GM19468 (cell line): ENCODE measurements around the gene EMP2.
"Not testable (repeated sequence)": the region's sequence is repeated elsewhere in the genome, so short reads cannot be mapped to it uniquely, and the experiment has no call there.

ENCODE experiments used
- ATAC-seq: cut with Tn5 transposase; IDR thresholded peaks from one replicate; pipeline ENCODE4 v1.9.1; 2021; ENCODE audit warnings: mild to moderate bottlenecking, moderate library complexity, moderate number of reproducible peaks; ENCODE audit not compliant: unreplicated experiment; ENCODE audit errors: extremely low read depth

EMP2 gene

DNA sequence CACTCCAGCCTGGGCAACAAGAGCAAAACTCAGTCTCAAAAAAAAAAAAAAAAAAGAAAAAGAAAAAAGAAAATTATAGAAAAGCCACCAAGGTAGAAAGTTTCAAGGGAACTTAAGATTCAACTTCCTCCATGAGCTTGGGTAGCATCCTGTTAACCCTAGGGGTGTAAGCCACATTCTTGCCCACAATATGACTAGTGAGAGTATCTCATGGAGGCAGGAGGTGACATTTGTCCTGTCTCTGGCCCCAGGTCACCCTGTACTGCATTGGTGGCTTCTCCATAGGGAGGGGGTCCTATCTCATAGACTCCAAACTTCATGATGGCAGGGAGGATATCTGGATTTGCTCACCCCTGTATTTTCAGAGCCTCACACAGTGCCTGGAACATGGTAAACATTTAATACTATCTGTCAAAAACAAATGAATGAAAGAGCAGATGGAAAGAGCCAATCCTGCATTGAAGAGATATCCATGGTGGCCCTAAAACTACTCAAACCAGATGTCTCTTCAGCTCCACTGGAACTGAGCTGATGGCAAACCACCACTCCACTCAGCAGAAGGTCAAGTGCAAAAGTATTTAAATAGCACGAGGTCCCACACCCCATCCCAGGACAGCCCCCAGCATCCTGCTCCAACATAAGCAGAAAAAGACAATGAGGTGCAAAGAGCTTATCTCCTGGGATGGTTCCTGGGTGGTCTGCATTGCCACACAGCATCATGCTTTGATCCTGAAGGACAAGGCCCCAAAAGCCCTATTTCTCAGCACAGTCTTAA, 50.3 kb downstream of the EMP2 start:
- no peak for ATAC-seq

DNA sequence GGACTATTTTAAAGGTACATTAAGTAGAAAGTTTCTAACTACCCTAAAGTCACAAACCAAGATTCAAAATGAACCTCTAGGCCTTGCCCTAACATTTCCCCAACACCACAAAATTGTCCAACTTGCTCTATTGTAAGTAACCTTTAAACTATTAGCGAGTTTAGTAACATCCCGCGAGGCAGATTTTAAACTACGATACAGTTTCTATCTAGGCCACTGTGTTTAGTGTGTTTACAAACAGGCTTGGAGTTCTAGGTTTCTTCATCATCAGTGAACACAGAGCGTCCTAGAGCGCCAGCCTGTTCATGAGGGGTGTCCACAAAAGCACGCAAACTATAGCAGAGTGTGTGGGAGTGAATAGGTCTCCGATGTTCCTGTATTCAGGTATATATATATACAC, 51.8 kb downstream of the EMP2 start:
- ATAC-seq = no peak

DNA sequence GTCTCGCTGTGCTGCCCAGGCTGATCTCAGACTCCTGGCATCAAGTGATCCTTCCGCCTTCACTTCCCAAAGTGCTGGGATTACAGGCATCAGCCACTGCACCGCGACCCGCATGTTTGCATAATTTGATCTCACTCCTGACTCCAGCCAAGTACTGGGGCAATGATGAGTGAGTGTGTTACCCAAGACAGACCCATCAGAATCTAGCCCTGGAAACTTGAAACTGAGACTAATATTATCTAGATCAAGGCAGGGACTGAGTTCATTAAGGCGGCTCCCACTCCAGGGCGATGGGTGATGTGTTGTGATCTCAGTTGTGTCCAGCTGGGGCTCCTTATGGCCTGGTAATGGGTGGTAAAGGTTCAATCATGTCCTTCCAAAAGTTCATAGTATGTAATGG, 53.4 kb downstream of the EMP2 start:
- no peak for ATAC-seq

DNA sequence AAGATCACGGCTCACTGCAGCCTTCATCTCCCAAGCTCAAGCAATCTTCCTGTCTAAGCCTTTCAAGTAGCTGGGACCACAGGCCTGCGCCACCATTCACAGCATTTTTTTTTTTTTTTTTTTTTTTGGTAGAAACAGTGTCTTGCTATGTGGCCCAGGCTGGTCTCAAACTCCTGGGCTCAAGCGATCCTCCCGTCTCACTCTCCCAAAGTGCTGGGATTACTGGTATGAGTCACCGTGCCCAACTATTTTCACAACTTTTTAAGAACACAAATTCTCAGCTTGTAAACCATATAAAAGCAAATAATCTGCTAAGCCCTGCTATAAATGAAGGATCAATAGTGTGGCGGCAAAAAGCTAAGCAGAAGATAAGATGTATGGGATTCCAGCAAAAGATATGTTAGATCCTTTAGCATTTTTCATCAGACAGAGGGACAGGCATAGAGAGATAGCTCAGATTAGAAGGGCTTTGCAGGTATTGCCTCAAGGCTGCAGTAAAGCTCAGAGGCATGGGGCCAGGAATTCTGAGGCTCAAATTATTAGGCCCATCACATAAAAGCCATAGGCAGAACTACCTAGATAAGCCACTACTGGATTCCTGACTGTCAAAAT, 55.1 kb downstream of the EMP2 start:
- ATAC-seq = no peak

DNA sequence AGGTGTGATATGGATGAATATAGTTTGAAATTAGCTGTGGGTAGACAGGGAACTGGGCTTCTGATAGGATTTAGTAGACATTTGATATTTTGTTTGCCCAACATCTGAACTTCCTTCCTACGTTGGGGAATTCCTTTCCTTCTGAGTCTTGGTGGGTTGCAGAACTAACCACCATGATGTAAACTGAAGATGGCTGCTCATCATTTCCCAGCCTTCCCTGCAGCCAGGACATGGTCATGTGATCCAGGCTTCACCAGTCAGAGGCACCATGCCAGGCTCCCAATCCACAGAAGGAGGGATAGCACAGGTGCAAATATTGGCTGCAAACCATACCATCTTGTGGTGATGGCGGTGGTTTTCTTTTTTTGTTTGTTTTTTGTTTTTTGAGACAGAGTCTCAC, 57.4 kb downstream of the EMP2 start:
- no peak for ATAC-seq

DNA sequence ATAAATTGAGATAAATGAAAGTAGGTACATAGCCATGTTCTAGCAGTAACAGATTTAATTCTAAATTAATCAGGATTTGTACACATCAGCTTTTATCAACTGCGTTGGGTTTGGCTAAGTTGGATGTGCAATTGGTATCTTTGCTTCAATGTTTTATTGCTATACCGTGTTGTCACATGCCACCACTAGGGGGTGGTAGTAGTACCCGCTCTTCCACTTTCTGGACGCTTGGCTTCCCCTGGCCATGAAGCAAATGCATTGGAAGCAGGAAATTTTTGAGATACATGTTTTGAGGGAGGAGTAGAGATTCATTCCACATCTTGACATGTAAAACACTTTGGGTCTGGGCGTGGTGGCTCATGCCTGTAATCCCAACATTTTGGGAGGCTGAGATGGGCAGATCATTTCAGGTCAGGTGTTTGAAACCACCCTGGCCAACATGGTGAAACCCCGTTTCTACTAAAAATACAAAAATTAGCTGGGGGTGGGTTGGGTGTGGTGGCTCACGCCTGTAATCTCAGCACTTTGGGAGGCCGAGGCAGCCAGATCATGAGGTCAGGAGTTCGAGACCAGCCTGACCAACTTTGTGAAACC, 58.6 kb downstream of the EMP2 start:
- no peak for ATAC-seq

DNA sequence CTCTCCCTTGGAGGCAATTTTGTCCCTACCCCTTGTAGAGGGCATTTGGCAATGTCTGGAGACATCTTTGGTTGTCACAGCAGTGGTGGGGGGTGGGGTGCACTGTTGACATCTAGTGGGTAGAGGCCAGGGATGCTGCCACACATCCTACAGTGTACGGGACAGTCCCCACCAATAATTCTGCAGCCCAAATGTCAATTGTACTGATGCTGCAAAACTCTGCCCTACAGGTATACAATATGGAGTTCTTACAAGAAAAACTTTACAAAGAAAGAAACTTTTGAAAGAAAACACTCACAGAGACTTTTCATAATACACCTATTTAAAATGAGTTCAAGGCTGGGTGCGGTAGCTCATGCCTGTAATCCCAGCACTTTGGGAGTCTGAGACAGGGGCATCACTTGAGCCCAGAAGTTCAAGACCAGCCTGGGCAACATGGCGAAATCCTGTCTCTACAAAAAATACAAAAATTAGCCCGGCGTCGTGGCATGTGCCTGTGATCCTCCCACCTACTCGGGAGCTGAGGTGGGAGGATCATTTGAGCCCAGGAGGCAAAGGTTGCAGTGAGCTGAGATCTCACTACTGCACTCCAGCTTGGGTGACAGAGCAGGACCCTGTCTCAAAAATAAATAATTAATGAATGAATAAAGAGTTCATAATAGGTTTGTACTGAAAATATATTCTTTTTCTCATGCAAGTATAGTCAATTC, 59.4 kb downstream of the EMP2 start:
- no peak for ATAC-seq

DNA sequence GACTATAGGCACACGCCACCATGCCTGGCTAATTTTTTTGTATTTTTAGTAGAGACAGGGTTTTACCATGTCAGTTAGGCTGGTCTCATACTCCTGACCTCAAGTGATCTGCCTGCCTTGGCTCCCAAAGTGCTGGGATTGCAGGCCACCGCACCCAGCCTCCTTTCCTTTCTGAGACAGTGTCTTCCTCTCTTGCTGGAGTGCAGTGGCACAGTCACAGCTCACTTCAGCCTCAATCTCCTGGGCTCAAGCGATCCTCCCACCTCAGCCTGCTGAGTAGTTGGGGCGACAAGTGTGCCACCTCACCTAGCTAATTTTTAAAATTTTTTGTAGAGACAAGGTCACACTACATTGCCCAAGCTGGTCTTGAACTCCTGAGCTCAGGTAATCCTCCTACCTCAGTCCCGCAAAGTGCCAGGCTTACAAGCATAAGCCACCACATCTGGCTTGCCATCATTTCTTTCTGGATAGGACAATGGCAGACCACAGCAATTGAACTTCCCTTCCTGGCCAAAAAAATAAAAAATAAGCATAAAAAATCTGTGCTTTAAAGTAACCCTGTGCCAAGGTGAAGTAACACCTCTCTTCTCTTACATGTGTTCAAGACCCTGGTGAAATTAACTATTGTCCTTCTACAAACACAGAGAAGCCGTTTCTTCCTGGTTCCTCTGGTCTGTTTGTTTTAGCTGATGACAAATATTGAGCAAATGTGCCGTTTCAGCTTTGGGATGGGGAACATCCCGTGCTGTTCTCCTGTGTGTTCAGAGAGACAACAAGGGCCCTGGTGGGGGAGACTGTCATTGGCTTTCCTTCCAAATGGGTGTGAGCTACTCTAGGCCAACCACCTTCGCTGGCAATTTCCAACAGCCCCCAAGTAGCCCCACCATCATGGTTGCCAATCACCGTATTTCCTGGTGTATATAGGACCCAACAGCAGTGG, 60.2 kb downstream of the EMP2 start:
- ATAC-seq = no peak

DNA sequence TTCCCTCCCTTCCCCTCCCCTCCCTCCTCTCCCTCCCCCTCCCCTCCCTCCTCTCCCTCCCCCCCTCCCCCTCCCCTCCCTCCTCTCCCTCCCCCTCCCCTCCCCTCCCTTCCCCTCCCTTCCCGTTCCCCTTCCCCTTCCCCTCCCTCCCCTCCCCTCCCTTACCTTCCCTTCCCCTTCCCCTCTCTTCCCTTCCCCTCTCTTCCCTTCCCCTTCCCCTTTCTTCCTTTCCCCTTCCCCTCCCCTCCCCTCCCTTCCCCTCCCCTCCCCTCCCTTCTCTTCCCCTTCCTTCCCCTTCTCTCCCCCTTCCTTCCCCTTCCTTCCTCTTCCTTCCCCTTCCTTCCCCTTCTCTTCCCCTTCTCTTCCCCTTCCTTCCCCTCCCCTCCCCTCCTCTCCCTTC, 61.1 kb downstream of the EMP2 start:
- no peak for ATAC-seq

DNA sequence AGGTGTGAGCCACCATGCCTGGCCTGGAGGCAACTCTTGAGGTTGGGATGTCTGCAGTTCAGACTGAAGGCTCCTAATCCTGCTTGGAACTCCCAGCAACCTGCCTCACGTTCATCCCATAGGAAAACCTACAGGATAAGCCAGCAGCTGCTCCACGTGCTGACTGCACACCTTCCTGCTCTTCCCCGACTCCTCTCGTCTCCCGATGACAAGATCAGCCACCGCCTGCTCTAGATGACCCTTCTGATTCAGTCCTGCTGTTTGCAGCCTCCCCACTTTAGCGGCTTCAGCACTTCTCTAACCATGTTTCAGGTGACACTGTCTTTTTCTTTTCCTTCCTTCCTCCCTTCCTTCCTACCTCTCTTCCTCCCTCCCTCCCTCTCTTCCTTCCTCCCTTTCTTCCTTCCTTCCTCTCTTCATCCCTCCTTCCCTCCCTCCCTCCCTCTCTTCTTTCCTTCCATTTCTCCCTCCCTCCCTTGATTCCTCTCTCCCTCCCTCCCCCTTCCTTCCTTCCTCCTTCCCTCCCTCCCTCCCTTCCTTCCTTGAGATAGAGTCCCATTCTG, 61.8 kb downstream of the EMP2 start:
- no peak for ATAC-seq

DNA sequence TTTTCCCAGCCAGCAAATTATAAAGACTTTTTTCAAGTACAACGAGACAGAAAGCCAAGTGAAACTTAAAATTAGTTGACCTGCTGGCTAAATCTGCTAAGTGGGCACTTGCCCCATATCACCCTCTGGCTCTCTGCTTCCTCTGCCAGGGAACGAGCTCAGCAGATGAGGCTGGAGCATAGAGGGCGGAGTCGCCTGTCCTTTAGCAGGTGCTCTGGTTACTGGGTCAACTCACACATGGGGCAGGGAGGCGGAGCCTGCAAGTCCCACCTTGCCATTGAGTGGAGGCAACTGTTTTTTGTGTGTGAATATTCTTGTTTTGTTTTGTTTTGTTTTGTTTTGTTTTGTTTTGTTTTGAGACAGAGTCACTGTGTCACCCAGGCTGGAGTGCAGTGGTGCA, 62.5 kb downstream of the EMP2 start:
- ATAC-seq = no peak

DNA sequence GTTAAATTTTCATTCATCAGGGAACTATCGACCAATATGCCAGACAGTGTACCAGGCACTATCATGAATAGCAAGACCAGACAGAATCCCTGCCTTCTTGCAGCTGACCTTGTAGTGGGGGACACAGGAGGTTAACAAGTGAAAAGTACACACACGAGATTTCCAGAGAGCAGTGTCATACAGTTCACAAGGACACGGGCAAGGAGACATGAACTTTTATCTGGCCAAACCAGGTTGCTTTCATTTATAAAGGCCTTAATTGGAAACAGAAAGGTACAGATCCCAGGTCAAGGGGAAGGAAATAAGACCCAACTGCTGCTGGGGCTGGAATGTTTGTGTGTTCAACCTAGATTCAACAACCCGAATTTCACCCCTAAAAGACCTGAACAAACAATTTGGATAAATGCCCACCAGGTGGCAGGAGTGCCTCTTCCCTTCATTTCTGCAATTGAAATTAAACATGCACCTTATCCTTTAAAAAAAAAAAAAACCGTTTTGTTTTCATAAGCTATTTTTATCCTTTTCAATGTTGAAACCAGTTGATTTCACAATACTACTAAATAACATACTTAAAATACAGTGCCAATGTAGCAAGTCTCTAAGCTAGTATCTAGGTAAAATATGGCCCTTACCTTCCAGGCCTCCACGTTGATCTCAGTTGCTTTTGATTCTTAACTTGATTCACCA, 65.9 kb downstream of the EMP2 start:
- ATAC-seq = no peak

DNA sequence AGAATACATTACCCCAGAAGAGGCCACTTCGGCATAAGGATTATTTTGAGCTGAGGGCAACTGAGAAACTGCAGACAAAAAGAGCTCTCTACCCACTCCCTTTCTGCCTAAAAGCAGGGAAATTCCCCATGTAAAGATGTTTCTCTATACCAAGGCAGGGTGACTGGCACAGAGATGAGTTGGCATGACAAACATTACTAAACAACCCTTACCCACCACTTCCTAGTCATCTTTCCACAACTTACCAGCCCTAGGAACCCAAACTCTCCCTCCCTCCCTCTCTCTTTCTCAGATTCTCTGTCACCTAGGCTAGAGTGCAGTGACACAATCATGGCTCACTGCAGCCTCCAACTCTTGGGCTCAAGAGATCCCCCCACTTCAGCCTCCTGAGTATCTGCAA, 68.6 kb downstream of the EMP2 start:
- ATAC-seq = no peak

DNA sequence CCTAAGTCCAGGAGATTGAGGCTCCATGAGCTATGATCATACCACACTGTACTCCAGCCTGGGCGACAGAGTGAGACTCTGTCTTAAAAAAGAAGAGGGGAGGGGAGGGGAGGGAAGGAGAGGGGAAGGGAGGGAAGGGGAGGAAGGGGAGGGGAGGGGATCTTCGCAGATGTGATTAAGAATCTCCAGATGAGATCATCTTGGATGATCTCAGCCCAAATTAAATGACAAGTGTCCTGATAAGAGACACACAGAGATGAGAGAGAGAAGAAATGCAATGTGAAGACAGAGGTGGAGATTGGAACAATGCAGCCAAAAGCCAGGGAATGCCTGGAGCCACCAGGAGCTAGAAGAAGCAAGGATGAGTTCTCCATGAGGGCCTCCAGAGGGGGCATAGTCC, 70.1 kb downstream of the EMP2 start:
- ATAC-seq = no peak

DNA sequence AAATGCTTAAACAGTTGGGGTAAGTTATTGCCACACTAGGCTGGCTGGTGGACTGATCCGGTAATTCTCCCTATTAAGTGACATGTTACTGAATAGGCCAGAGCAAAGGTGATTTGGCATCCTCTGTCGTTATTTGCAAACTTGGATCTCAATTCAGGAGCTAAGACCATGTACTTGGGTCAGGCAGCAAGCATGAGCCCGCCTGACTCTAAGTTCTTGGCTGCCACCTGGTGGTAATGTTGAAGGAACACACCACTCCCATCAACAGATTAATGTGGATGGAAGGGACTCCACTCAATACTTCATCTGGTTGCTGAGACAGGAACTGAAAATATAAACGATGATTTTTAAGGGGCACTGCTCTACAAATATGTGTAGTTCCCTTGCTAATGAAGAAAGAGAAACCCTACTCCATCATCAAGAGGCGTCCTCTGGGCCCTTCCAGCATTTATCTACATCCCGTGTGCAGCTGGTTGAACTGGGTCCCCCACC, 70.8 kb downstream of the EMP2 start:
- ATAC-seq = no peak

DNA sequence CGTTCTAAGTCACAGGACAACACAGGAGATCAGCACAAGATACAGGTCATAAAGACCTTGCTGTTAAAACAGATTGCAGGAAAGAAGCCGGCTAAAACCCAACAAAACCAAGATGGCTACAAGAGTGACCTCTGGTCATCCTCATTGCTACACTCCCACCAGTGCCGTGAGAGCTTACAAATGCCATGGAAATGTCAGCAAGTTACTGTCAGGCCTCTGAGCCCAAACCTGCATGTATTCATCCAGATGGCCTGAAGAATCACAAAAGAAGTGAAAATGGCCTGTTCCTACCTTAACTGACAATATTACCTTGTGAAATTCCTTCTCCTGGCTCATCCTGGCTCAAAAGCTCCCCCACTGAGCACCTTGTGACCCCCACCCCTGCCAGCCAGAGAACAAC, 75.1 kb downstream of the EMP2 start:
- not testable (repeated sequence) for ATAC-seq

DNA sequence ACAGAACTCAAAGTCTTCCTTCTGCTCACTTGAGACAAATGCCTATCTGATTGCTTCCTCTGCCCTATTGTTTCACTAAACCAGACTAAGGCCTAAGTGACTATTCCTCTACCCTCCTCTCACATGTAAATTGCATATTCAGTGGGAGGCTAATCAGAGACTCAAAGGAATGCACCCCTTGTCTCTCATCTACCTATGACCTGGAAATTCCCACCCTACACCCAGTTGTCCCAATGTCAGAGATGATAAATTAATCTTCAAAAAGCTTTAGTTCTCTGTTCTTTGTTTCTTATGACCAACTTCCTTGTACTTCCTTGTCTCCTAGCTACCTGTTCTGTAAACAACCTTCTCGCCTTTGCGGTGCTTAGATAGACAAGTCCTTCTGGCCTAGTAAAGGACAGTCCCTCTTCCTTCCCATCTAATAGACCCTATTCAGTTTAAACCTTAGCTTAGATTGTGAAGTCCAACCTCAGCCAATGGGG, 76.0 kb downstream of the EMP2 start:
- no peak for ATAC-seq

DNA sequence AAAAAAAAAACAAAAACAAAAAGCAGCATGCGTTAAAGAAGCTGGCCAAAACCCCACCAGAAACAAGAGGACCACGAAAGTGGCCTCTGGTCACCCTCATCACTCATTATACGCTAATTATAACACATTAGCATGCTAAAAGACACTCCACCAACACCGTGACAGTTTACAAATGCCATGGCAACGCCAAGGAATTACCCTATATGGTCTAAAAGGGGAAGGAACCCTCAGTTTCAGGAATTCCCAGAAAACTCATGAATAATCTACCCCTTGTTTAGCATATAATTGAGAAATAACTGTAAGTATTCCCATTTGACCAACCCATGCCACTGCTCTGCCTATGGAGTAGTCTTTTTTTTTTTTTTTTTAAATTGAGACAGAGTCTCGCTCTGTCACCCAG, 77.6 kb downstream of the EMP2 start:
- no peak for ATAC-seq
